ENCODE results near the gene ISG15. TPM values are rescaled to one million over a fixed set of nuclear protein-coding genes. Genes with fewer than 3 reads are reported as not detected.
"Not testable (repeated sequence)": the region's sequence is repeated elsewhere in the genome, so short reads cannot be mapped to it uniquely, and the experiment has no call there.

The ISG15 gene
- total and polyA plus RNA-seq, 10 donors: 23.3 to 230 (median 58.8) TPM

GRCh38 chr1:1026599-1027413 lies 13.5 kb downstream of the ISG15 start:
- peaks cover 0 to 35% (median 6%) of the 10 kb centered on the region in 7 donors for H3K27me3 ChIP-seq (replicated peaks in 1 of 7)

GRCh38 chr1:1027791-1028190 lies 14.5 kb downstream of the ISG15 start:
- TF ChIP-seq CTCF (IDR thresholded peaks at IDR 0.05 in 8 of 11, conservative IDR thresholded peaks at IDR 0.05 in 3 of 11): no peak
- no peak for TF ChIP-seq POLR2A (IDR thresholded peaks at IDR 0.05)
- TF ChIP-seq POLR2AphosphoS5 (IDR thresholded peaks at IDR 0.05): no peak
- Histone ChIP-seq H3K4me3 (no peak overlapping the region), H3K36me3 (no peaks in the 10 kb centered on the region), H3K27me3 (replicated peaks in 1 of 7) (peaks cover 3 to 37% (median 16%) of the 10 kb centered on the region in 7 donors), H3K4me1 (peaks cover 4 to 55% (median 20%) of the 10 kb centered on the region in 6 donors), H3K9me3 (no peaks in the 10 kb centered on the region), H3K27ac (no peak overlapping the region)
- 68 to 85% (median 79%) methylated on average over 13 to 17 of the region's 17 CpGs for WGBS, 5 donors
- no peak for DNase-seq
- intact Hi-C loops (cut with DNase I; ENCODE audit: low total_unique reads): no loop called here

More at GRCh38 chr1:1026599-1027413, 13.5 kb downstream of the ISG15 start:
- intact Hi-C loops (cut with DNase I; ENCODE audit: low total_unique reads): no loop called here
- DNase-seq: no peak
- 46 to 59% (median 55%) methylated on average over 5 to 21 of the region's 21 CpGs for WGBS, 5 donors
- peaks cover 0 to 55% (median 14%) of the 10 kb centered on the region in 6 donors for H3K4me1 ChIP-seq
- no peak overlapping the region for H3K27ac ChIP-seq
- no peaks in the 10 kb centered on the region for H3K9me3 ChIP-seq
- H3K4me3 ChIP-seq: no peak overlapping the region
- H3K36me3 ChIP-seq: no peaks in the 10 kb centered on the region
- no peak for TF ChIP-seq POLR2AphosphoS5 (IDR thresholded peaks at IDR 0.05)
- no peak for TF ChIP-seq POLR2A (IDR thresholded peaks at IDR 0.05)
- TF ChIP-seq CTCF (IDR thresholded peaks at IDR 0.05 in 8 of 11, conservative IDR thresholded peaks at IDR 0.05 in 3 of 11): no peak

- WGBS, 5 donors: 63 to 81% (median 76%) methylated on average over 5 to 7 of the region's 7 CpGs
- intact Hi-C loops (cut with DNase I; ENCODE audit: low total_unique reads); H3K36me3 ChIP-seq; H3K4me3 ChIP-seq; H3K27ac ChIP-seq; H3K9me3 ChIP-seq; DNase-seq: not testable (repeated sequence)
- peaks cover 7 to 60% (median 34%) of the 10 kb centered on the region in 7 donors for H3K27me3 ChIP-seq (replicated peaks in 1 of 7)
- peaks cover 4 to 49% (median 24%) of the 10 kb centered on the region in 6 donors for H3K4me1 ChIP-seq
Measured at GRCh38 chr1:1030867-1031658, 17.8 kb downstream of the ISG15 start.

GRCh38 chr1:1031659-1032235 lies 18.4 kb downstream of the ISG15 start:
- H3K4me1 ChIP-seq: peaks cover 4 to 43% (median 24%) of the 10 kb centered on the region in 6 donors
- no peak overlapping the region for H3K4me3 ChIP-seq
- H3K9me3 ChIP-seq: no peaks in the 10 kb centered on the region
- H3K36me3 ChIP-seq: no peaks in the 10 kb centered on the region
- no peak for TF ChIP-seq POLR2A (IDR thresholded peaks at IDR 0.05)
- no peak for TF ChIP-seq POLR2AphosphoS5 (IDR thresholded peaks at IDR 0.05)
- TF ChIP-seq CTCF (IDR thresholded peaks at IDR 0.05 in 8 of 11, conservative IDR thresholded peaks at IDR 0.05 in 3 of 11): no peak
- no peak for DNase-seq
- intact Hi-C loops (cut with DNase I; ENCODE audit: low total_unique reads): no loop called here
- 85 to 92% (median 90%) methylated on average over 6 to 11 of the region's 11 CpGs for WGBS, 5 donors
- peaks cover 7 to 62% (median 34%) of the 10 kb centered on the region in 7 donors for H3K27me3 ChIP-seq (replicated peaks in 1 of 7)
- H3K27ac ChIP-seq: no peak overlapping the region
